Activated B cell treated with CpG ODN at 0.5 μM for 24 hours (primary cell): ENCODE data around the gene PPP1R14B. TPM values are rescaled to one million over a fixed set of nuclear protein-coding genes. Genes with fewer than 3 reads are reported as not detected.

ENCODE experiments used
- ATAC-seq: fragments of 200-7000 bp; cut with Tn5 transposase; one replicate; pipeline ENCODE4 v1.10.0; 2021; ENCODE audit warnings: low read depth, mild to moderate bottlenecking, moderate library complexity
- CTCF ChIA-PET: fragments of 350-600 bp; sonication (Branson Sonifier 250); formaldehyde crosslinking; loops from one replicate; lab custom pipeline; 2021; ENCODE audit warnings: antibody characterized with exemption; lab: Charles Lee
- POLR2A ChIA-PET: fragments of 350-600 bp; sonication (Branson Sonifier 250); formaldehyde crosslinking; loops from one replicate; lab custom pipeline; 2021; ENCODE audit warnings: antibody characterized with exemption; lab: Charles Lee
- DNase-seq: peaks from one replicate; pipeline ENCODE4 v3.0.0; 2022
- H3K27ac Mint-ChIP-seq: one replicate; pipeline ENCODE4 v1.8.0; 2020; ENCODE audit warnings: mixed read lengths
- H3K27me3 Mint-ChIP-seq: one replicate; pipeline ENCODE4 v1.8.0; 2021; ENCODE audit warnings: mixed read lengths
- H3K36me3 Mint-ChIP-seq: one replicate; pipeline ENCODE4 v1.8.0; 2021; ENCODE audit warnings: low read depth, mixed read lengths
- H3K4me1 Mint-ChIP-seq: one replicate; pipeline ENCODE4 v1.8.0; 2021; ENCODE audit warnings: mixed read lengths
- H3K4me3 Mint-ChIP-seq: one replicate; pipeline ENCODE4 v1.8.0; 2020; ENCODE audit warnings: mild to moderate bottlenecking, mixed read lengths
- H3K9me3 Mint-ChIP-seq: one replicate; pipeline ENCODE4 v1.8.0; 2020; ENCODE audit warnings: mixed read lengths
- CTCF ChIP-seq: fragments of 200-600 bp; IDR thresholded peaks from one replicate; pipeline ENCODE4 v1.8.0; 2022; ENCODE audit warnings: antibody characterized with exemption, mild to moderate bottlenecking
- intact Hi-C: fragments of 100-400 bp; cut with micrococcal nuclease; formaldehyde crosslinking; loops from one replicate; pipeline ENCODE4 v1.15.1; 2024
- total RNA-seq: library from RNA; stranded (reverse); gene quantifications from 2 replicates; pipeline ENCODE4 v1.2.3, GENCODE V29; 2022

PPP1R14B gene
- total RNA-seq, 1 donor from 2014 or later, result 112 TPM

- Mint-ChIP-seq H3K4me1 (peaks cover 31% of the 10 kb centered on the region), H3K27ac (no peak overlapping the region), H3K36me3 (peaks cover 71% of the 10 kb centered on the region), H3K9me3 (no peaks in the 10 kb centered on the region), H3K27me3 (no peaks in the 10 kb centered on the region), H3K4me3 (no peak overlapping the region)
- ChIA-PET POLR2A (no interaction called here), CTCF (interaction anchor here (3.5 to 6.1 kb wide), 2 partner anchors 100 to 152 kb away, joined by 25 to 147 read pairs; partner anchors contain the start of genes CATSPERZ and ESRRA)
- no peak for TF ChIP-seq CTCF
- no peak for DNase-seq
- intact Hi-C loops, result no loop called here
- no peak for ATAC-seq
Measured at GRCh38 chr11:64202992-64203391, 43.8 kb downstream of the PPP1R14B start.

GRCh38 chr11:64201543-64201942 is 45.2 kb downstream of the PPP1R14B start:
- TF ChIP-seq CTCF, result no peak
- intact Hi-C loops, result no loop called here

GRCh38 chr11:64198511-64198910 is 48.2 kb downstream of the PPP1R14B start:
- ChIA-PET CTCF (interaction anchor here (0.7 kb wide), 1 partner anchor 39 kb away, joined by 3 read pairs; no protein-coding TSS in a partner anchor), POLR2A (interaction anchor here (2.1 kb wide), 1 partner anchor 13 kb away, joined by 12 read pairs; the partner anchor contains the start of gene STIP1)
- Mint-ChIP-seq H3K36me3 (peaks cover 93% of the 10 kb centered on the region), H3K9me3 (no peaks in the 10 kb centered on the region), H3K27ac (no peak overlapping the region), H3K4me3 (no peak overlapping the region), H3K4me1 (no peaks in the 10 kb centered on the region), H3K27me3 (no peaks in the 10 kb centered on the region)
- no peak for TF ChIP-seq CTCF
- no peak for ATAC-seq
- DNase-seq, result no peak
- intact Hi-C loops, result no loop called here

More at GRCh38 chr11:64201543-64201942, 45.2 kb downstream of the PPP1R14B start:
- no peak overlapping the region for H3K4me3 Mint-ChIP-seq
- no peak overlapping the region for H3K27ac Mint-ChIP-seq
- H3K27me3 Mint-ChIP-seq, result no peaks in the 10 kb centered on the region
- H3K36me3 Mint-ChIP-seq, result peaks cover 81% of the 10 kb centered on the region
- DNase-seq (no peak), ATAC-seq (no peak)
- ChIA-PET POLR2A (interaction anchor here (1.0 to 1.1 kb wide), 2 partner anchors 10 to 13 kb away, joined by 3 to 5 read pairs; no protein-coding TSS in a partner anchor), CTCF (no interaction called here)
- H3K9me3 Mint-ChIP-seq, result no peaks in the 10 kb centered on the region
- peaks cover 26% of the 10 kb centered on the region for H3K4me1 Mint-ChIP-seq

GRCh38 chr11:64196626-64197025 is 50.1 kb downstream of the PPP1R14B start:
- no peak overlapping the region for H3K4me3 Mint-ChIP-seq
- ChIA-PET CTCF (interaction anchor here (1.3 kb wide), 1 partner anchor 8 kb away, joined by 4 read pairs; no protein-coding TSS in a partner anchor), POLR2A (interaction anchor here (1.2 kb wide), 1 partner anchor 9 kb away, joined by 4 read pairs; the partner anchor contains the start of gene FERMT3)
- no peaks in the 10 kb centered on the region for H3K9me3 Mint-ChIP-seq
- H3K36me3 Mint-ChIP-seq, result peaks cover 90% of the 10 kb centered on the region
- H3K27ac Mint-ChIP-seq, result no peak overlapping the region
- ATAC-seq, result no peak
- peaks cover 7% of the 10 kb centered on the region for H3K4me1 Mint-ChIP-seq
- intact Hi-C loops, result no loop called here
- DNase-seq, result no peak
- TF ChIP-seq CTCF, result no peak
- H3K27me3 Mint-ChIP-seq, result no peaks in the 10 kb centered on the region

Other genes starting within 250 kb of the PPP1R14B start
- not detected in 2 replicates for gene FLRT1, start 211.0 kb downstream of the PPP1R14B start, total RNA-seq
- 4.5 and 5.5 TPM in 2 replicates for gene MACROD1, start 80.8 kb downstream of the PPP1R14B start, total RNA-seq
- 155 and 159 TPM in 2 replicates for gene STIP1, start 60.8 kb downstream of the PPP1R14B start, total RNA-seq
- gene FERMT3, start 40.2 kb downstream of the PPP1R14B start, total RNA-seq, result 154 and 169 TPM in 2 replicates
- gene TRPT1, start 20.8 kb downstream of the PPP1R14B start, total RNA-seq, result 50.6 and 51.3 TPM in 2 replicates
- gene NUDT22, start 20.7 kb downstream of the PPP1R14B start, total RNA-seq, result 81.0 and 95.3 TPM in 2 replicates
- gene DNAJC4, start 16.4 kb downstream of the PPP1R14B start, total RNA-seq, result 47.5 and 53.3 TPM in 2 replicates
- gene VEGFB, start 12.4 kb downstream of the PPP1R14B start, total RNA-seq, result 86.7 and 97.4 TPM in 2 replicates
- gene FKBP2, start 5.8 kb downstream of the PPP1R14B start, total RNA-seq, result 31.4 and 39.4 TPM in 2 replicates
- 7.9 and 8.1 TPM in 2 replicates for gene PLCB3, start 4.6 kb upstream of the PPP1R14B start, total RNA-seq
- 21.7 and 26.6 TPM in 2 replicates for gene BAD, start 37.7 kb upstream of the PPP1R14B start, total RNA-seq
- gene GPR137, start 38.9 kb upstream of the PPP1R14B start, total RNA-seq, result 48.6 and 53.1 TPM in 2 replicates
- 0.24 and 0.44 TPM in 2 replicates for gene KCNK4, start 44.4 kb upstream of the PPP1R14B start, total RNA-seq
- not detected in 2 replicates for gene CATSPERZ, start 53.4 kb upstream of the PPP1R14B start, total RNA-seq
- 44.8 and 48.3 TPM in 2 replicates for gene ESRRA, start 58.6 kb upstream of the PPP1R14B start, total RNA-seq
- 156 and 175 TPM in 2 replicates for gene TRMT112, start 70.6 kb upstream of the PPP1R14B start, total RNA-seq
- gene PRDX5, start 71.2 kb upstream of the PPP1R14B start, total RNA-seq, result 73.6 and 85.8 TPM in 2 replicates
- gene CCDC88B, start 93.3 kb upstream of the PPP1R14B start, total RNA-seq, result 180 and 201 TPM in 2 replicates
- 18.0 and 22.6 TPM in 2 replicates for gene RPS6KA4, start 112.2 kb upstream of the PPP1R14B start, total RNA-seq